Fibroblast of villous mesenchyme (primary cell): ENCODE data around the gene IL16. TPM values are rescaled to one million over a fixed set of nuclear protein-coding genes. Genes with fewer than 3 reads are reported as not detected.

Experiments used
- DNase-seq: peaks from one replicate; pipeline ENCODE4 v3.0.0-alpha.2; 2010; ENCODE audit warnings: low read depth
- H3K4me3 ChIP-seq: 2 replicates; pipeline ENCODE4 v1.5.1; 2011; ENCODE audit warnings: low read depth, mild to moderate bottlenecking, low read length
- CTCF ChIP-seq: IDR thresholded peaks from 2 replicates; pipeline ENCODE4 v1.5.1; 2012; ENCODE audit warnings: low read depth, mild to moderate bottlenecking, low read length; ENCODE audit not compliant: insufficient read depth
- total RNA-seq: library from RNA; depleted of rRNA; stranded (reverse); fragments of >200 nt; gene quantifications from 2 replicates; pipeline ENCODE4 v1.2.3, GENCODE V29; 2012

The IL16 gene
- total RNA-seq, 1 donor: not detected

GRCh38 chr15:81257435-81257834 lies 60.8 kb downstream of the IL16 start:
- TF ChIP-seq CTCF: no peak
- DNase-seq: no peak
- H3K4me3 ChIP-seq: no peak overlapping the region

GRCh38 chr15:81258455-81258854 lies 61.8 kb downstream of the IL16 start:
- no peak for TF ChIP-seq CTCF
- H3K4me3 ChIP-seq: no peak overlapping the region
- no peak for DNase-seq

GRCh38 chr15:81259760-81260298 lies 63.1 kb downstream of the IL16 start:
- no peak overlapping the region for H3K4me3 ChIP-seq
- no peak for TF ChIP-seq CTCF
- no peak for DNase-seq

GRCh38 chr15:81261172-81261811 lies 64.6 kb downstream of the IL16 start:
- TF ChIP-seq CTCF: no peak
- H3K4me3 ChIP-seq: no peak overlapping the region

GRCh38 chr15:81263477-81263876 lies 66.8 kb downstream of the IL16 start:
- TF ChIP-seq CTCF: no peak
- no peak for DNase-seq
- H3K4me3 ChIP-seq: no peak overlapping the region

More at GRCh38 chr15:81261172-81261811, 64.6 kb downstream of the IL16 start:
- no peak for DNase-seq

DNA sequence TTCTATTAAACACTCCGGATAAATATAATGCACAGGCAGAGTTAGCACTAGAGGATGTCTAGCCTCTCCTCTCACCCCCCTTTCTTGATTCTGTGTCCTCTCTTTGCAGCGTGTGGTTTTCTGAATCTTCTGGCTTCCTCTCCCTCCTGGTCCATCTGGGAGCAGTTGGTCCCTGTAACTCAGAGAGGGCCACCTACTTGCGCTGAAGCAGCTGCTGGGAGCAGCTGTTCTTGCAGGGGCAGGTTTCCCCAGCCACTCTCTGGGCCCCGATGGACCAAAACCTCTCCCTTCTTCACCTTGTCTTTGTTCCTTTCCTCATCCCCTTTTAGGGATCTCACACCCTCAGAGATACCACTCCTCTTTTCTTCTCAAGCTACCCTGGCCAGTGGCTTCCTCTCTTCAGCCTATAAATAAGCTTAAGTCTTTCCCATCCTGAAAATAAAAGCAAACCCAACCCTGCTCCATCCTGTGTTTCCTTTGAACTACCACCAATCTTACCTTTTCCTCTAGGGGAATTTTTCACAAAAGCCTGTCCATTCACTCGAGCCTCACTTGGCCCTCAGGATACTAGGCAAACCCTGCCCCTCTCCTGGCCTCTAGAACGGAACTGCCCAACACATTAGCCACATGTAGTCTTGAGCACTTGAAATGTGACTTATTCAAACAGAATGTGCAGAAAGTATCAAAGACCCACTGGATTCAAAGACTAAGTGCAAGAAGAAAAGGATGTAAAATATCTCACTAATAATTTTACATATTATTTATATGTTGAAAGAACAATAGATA lies 67.6 kb downstream of the IL16 start:
- TF ChIP-seq CTCF: no peak
- no peak for DNase-seq

More for the DNA sequence above, 67.6 kb downstream of the IL16 start:
- H3K4me3 ChIP-seq: no peak overlapping the region
